GM18502 (cell line): ENCODE results near the gene KRT79.

Experiments
- ATAC-seq: cut with Tn5 transposase; IDR thresholded peaks from one replicate; pipeline ENCODE4 v1.9.1; 2021; ENCODE audit warnings: mild to moderate bottlenecking; ENCODE audit not compliant: unreplicated experiment, poor library complexity

The KRT79 gene

GRCh38 chr12:52776913-52777395 is 57.2 kb downstream of the KRT79 start, which contains the start of gene KRT76:
KRT76 (minus strand) TSS chr12:52777345; CDS start chr12:52777291, 54 bp downstream.
- ATAC-seq, result no peak

- ATAC-seq, result no peak
These were observed 57.7 kb downstream of the KRT79 start for GRCh38 chr12:52776435-52776834.

- ATAC-seq, result no peak
These were observed 59.4 kb downstream of the KRT79 start for GRCh38 chr12:52774629-52775250.

- no peak for ATAC-seq
These were observed 61.3 kb downstream of the KRT79 start for GRCh38 chr12:52772772-52773171.

GRCh38 chr12:52772188-52772587 is 61.9 kb downstream of the KRT79 start:
- ATAC-seq, result no peak

- ATAC-seq, result no peak
These were observed 62.6 kb downstream of the KRT79 start for GRCh38 chr12:52771505-52771904.
